Hematopoietic multipotent progenitor cell treated with erythropoietin and hydrocortisone succinate and interleukin-3 and kit ligand, for 8 days (in vitro differentiated cells): ENCODE results near the gene RAB32.
"Not testable (repeated sequence)": the region's sequence is repeated elsewhere in the genome, so short reads cannot be mapped to it uniquely, and the experiment has no call there.

Experiments used
- DNase-seq: peaks from one replicate; pipeline ENCODE4 v3.0.0-alpha.2; 2015

Gene RAB32

DNA sequence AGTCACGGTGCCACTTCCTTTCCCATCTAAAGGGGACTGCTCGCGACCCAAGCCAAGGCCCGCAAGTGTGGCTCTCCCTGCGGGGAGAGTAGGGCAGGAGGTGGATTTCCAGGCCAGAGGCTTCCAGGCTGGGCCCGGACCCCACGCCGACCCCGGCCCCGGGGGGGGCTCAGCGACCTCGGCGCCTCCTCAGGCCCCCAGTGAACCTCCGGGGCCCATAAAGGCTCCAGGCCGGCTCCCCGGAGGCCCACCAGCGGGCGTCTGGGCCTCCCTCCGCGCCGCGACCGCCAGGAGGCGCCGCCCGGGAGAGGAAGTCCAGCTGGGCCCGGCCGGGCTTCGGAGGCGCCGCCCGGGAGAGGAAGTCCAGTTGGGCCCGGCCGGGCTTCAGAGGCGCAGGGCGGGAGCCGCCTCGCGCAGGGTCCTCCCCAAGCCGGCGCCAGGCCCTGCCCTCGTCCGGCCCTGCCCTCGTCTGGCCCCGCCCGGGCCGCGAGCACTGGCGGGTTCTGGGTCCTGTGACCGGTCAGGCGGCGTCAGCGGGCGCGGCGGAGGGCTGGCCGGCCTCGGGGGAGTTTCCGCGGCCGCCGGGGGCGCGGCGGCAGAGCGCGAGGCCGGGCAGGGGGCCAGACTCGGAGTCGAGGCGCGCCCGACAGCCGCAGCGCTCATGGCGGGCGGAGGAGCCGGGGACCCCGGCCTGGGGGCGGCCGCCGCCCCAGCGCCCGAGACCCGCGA lies at the start of gene RAB32:
TSS of gene RAB32 (plus strand) at position 623 of the 729 bp plus-strand sequence. CDS start at position 662, 39 bp downstream.
- peak; percentile 72 for DNase-seq

DNA sequence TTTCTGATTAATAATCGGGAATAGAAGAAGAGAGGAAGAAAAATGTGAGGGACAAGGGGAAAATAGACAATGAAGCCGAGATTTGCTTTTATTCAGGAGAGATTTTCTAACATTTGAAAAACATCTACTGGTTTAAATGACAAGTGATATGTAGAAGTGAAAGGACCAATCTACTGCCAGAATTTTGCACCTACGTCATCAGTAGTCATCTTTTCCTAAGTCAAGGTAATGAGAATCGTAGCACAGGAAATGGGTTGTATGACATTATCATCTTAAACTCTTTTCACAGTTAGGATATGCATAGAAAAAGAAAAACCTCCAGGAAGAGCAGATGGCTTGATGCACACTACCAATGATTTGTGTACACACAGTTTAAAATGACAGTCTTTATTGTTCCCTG lies 45.3 kb upstream of the RAB32 start:
- DNase-seq, result no peak

DNA sequence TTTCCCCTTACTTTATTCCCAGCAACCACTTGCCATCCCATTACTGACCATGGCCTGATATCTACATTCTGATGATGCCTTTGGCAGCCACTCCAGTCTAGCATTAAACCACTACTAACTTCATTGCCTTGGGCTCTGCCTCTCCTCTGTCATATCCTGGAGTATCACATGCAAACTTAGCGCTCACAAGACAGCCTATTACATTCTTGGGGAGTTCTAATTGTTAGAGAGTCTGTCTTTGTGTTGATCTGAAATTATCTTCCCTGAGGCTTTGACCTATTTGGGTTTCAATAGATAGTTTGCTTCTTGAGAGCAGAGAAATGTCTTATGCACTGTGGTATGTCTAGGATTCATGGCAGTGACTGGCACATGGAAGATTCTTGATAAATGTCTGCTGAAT lies 40.5 kb upstream of the RAB32 start:
- DNase-seq, result no peak

DNA sequence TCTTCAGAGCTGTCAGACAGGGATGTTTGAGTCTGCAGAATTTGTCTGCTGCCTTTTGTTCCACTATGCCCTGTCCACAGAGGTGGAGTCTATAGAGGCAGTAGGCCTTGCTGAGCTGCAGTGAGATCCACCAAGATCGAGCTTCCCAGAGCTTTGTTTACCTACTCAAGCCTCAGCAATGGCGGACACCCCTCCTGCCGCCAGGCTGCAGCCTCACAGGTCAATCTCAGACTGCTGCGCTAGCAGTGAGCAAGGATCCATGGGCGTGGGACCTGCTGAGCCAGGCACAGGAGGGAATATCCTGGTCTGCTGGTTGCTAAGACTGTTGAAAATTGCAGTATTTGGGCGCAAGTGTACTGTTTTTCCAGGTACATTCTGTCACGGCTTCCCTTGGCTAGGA lies 28.4 kb upstream of the RAB32 start:
- DNase-seq, result no peak

DNA sequence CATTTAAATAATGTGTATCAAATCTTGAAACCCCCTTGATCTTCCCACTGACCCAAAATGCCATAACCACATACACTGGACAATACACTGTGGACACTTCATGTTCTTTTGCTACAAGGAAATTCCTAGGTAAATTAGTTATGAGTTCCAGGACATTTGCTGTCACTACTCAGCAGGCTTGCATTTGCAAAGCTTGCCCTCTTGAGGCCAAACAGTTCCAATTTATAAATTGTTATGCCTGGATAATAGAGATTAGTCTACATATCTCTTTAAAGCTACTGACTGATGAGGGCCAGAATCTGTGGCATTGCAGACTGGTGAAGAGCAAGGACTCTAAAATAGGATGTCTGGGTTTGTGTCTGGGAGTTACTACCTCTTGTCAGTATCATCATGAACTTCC lies 17.4 kb upstream of the RAB32 start:
- DNase-seq, result no peak

DNA sequence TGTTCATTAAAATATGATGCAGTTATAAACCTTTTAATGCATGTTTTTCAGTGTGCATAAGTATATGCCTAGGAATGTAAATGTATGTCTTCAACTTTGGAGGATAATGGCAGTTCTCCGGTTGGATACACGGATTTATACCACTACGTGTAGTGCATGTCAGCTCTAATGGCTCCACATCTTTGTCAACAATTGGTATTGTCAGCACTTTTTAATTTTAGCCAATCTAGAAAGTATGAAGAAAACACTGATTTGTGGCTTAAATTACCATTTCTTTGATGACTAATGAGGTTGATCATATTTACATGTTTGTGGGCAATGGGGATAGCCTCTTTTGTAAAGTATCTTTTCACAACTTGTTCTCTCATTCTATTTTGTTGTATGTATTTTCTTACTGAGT lies 10.9 kb upstream of the RAB32 start:
- no peak for DNase-seq

DNA sequence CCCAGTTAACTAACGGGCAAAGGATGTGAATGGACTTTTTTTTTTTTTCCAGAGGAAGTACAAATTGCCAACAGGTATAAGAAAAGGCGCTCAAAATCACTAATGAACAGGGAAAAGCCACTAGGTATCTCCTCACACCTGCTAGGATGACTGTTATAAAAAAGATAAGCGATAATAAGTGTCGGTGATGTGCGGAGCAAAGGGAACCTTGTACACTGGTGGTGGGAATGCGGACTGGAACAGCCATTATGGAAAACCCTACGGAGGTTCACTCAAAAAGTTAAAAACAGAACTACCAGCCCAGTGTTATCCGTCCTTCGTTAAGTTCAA lies 787 bp upstream of the RAB32 start:
- DNase-seq, result no peak

DNA sequence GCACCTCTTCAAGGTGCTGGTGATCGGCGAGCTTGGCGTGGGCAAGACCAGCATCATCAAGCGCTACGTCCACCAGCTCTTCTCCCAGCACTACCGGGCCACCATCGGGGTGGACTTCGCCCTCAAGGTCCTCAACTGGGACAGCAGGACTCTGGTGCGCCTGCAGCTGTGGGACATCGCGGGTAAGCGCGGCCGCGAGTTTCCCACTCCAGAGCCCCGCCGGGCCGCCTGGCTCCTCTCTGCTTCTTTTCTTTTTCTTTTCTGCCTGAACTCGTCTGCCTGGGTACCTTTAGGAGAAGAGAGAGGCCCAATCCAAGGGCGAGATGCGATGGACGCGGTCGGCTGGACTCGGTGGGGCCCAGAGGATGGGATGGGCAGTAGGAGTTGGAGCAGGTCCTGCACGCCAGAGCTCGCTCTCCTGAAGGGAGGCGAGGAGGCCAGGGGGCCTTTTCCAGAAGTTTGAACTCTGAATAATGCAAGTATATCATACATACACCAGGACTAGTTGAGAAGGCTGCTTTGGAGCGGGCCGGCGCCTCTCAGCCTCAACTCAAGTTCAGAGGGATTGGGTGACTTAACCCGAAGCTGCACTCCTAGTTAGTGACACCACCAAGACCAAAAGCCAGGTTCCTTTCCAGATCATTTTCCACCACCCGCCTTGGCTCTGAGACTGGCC lies 445 bp downstream of the RAB32 start:
- DNase-seq, result peak; percentile 12

DNA sequence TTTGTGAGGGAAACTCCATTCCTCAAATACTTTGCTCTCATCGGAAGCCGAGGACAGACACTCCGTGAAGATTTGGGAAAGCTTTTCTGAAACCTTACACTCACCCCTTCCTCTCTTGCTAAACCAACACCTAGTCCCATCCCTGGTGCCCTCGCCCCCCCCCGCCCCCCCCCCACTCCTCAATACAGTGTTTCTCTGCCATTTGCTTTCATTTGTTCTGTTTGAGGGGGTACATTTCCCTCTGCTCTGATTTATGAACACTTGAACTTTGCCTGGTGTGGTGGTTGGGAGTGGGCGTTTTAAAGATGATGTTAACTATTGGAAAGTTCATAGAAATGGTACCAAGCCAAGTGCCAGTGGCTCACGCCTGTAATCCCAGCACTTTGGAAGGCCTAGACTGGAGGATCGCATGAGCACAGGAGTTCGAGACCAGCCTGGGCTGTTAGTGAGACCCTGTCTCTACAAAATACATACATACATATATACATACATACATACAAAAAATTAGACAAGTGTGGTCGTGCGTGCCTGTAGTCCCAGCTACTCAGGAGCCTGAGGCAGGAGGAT lies 1.1 kb downstream of the RAB32 start:
- DNase-seq, result no peak

DNA sequence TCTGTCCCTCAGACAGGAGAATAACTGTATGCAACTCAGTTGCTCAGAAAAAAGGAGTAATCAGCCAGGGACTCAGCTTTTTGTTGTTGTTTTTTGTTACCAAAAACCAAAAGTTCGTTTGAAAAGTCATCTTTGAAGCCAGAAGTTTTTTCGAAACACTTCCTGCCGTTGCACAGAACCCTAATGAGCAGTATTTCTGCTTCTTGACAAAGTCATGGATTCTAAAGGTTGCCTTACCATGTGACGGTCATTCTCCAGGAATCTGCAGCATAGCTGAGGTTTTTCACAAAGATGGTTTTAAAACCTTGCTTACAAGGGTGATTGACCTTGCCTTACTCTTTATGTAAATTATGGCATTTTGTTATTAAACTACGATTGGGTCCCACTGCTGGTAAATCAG lies 1.9 kb downstream of the RAB32 start:
- no peak for DNase-seq

DNA sequence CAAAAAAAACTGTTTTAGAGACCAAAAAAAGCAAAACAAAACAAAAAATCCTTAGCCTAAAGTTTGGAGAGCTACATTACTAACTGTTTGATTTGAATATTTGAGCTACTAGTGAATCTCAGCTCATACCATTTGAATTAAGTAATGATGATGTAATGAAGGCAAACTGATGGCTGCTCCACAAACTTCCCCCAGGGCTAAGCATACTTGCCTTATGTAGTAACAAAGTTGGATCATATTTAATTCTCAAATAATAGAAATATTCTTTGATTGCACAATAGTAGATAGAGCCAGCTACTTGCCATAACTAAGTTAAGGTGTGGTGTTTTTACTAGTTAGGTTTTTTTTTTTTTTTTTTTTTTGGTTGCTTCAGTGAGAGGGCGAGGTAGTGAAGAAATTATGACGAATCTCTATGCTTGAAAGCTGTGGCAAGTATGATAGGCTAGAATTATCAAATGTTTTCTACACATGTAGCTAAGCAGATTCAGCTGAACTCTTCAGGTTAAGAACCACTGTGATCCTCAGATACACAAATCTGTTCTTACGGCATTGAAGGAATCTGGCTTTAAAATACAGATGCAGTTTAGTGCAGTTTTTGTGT lies 2.9 kb downstream of the RAB32 start:
- DNase-seq, result no peak

DNA sequence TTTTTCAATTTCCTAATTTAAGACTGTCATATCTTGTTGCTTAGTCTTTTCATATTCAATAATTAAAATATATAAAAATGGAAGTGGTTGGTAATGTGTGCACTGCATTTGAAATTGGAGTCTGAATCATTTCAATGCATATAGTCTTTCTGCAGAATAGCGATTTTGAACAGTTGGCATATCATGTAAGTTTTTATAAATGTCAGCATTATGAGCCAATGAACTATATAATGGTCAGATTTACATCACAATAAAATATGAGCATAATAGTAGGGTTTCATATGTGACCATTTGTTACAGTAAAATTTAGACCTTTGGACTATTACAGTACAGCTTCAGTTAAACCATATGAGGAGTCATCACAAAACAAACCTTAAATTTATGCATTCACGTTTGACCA lies 4.3 kb downstream of the RAB32 start:
- no peak for DNase-seq

DNA sequence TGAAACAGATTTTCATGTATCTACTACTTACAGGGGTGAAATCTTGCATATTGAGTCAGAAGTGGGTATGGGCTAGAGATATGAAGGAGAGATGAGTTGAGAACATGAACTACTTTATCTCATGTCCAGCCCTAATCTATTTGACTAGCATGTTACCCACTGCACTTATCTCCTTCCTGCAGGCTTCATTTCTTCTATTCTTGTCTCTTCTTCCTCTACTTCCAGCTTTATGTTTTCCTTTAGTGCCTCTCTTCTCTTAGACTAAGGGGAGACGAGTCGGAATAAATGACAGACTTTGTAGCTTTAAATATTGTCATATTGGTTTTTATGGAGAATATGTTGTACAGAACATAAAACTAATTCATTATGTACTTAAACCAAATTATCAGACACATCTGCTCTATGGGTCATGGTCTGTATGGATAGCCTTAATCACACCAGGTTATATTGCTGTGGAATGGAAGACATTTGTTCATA lies 5.3 kb downstream of the RAB32 start:
- DNase-seq, result peak; percentile 76

DNA sequence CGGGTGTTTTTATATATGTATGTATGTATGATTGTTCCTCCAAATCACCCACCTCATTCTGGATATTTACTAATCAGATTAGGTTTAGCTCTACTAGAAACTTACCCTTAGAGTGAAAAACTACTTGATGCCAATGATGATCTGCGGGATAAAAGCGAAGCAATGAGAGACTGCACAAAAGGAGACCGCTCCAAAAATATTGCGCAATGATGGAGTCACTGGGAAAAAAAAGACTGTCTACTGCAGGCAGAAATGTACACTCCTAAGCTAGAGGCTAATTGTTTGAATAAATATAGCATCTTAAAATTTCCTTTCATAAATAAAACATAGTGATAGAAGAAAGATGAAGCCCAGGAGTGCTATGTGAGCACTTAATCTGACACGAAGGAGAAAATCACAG lies 7.3 kb downstream of the RAB32 start:
- DNase-seq, result no peak

DNA sequence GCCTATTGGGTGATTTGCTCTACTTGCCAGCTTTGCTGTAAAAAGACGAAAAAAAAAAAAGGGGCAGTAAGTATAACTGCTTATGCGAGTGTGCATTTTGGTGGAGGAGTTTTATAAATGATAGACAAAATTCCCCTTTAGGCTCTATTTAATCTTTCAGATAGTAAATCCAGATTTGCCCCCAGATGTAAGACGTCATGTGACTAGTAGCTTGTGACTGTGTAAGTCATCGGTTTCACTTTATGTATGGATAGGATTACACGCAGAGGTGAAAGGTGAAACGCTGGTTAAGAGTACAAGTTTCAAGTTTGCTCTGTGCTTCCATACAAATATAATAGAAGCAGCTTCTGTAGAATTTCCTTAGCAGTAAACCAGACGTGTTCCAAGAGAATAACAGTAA lies 7.9 kb downstream of the RAB32 start:
- DNase-seq, result no peak

DNA sequence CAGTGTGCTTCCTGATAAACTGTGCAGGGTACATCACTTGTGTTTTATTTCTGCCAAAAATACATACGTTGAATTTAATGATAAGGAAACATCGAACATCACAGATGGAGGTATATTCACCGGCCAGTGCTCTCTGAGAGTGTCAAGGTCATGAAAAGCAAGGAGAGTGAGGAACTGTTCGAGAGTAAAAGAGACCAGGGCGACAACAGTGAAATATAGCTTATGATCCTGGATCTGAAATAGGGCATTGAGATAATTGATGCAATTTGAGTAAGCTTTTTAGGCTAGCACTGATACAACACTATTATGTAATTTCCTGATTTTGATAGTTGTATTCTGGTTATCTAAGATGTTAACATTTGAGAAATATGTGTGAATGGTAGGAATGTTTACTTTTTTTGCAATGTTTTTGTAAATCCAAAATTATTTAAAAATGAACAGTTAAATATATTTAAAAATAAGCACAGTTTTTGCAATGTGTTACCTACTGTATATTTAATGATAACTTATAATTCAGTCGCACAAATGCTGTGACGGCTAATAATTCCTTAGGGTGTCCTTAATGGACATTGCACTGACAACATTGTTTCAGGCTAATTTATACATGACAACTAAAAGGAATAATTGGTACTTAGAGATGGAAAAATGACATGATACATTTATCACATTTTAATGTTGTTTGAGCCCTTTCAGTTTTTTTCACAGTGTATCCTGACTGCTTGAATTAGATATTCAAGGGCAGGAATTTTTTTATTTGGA lies 9.9 kb downstream of the RAB32 start:
- no peak for DNase-seq

DNA sequence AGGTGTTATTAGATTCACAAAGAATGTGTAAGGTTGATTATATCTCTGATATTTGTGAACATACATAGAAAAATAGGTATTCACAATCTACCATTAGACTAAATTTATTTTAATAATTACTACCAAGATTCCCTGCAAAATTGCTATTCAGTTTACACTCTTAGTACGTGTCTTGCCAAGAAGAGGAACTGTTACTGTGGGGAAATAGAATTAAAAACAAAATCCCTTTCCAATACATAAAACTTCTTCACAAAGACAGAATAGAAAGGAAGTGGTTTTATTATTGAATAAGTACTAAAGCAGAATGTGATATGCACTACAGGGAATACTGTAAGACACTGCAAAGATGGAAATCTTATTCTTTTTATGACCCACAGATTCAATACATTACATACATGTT lies 17.0 kb downstream of the RAB32 start:
- DNase-seq, result no peak

DNA sequence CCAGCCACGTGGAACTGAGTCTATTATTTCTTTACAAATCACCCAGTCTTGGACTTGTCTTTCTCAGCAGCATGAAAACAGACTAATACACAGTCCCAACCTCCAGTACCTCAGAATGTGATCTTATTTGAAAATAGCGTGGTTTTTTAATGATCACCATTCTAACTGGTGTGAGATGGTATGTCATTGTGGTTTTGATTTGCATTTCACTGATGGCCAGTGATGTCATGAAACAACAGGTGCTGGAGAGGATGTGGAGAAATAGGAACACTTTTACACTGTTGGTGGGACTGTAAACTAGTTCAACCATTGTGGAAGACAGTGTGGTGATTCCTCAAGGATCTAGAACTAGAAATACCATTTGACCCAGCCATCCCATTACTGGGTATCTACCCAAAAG lies 23.0 kb downstream of the RAB32 start:
- DNase-seq, result not testable (repeated sequence)

DNA sequence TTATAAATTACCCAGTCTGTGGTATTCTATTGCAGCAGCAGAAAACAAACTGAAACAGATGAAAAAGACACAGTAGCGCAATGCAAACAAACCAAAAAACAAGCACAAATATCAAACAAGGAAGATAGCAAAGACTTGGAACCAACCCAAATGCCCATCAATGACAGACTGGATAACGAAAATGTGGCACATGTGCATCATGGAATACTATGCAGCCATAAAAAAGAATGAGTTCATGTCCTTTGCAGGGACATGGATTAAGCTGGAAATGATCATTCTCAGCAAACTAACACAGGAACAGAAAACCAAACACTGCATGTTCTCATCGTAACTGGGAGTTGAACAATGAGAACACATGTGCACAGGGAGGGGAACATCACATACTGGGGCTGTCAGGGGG lies 25.0 kb downstream of the RAB32 start:
- DNase-seq, result not testable (repeated sequence)

DNA sequence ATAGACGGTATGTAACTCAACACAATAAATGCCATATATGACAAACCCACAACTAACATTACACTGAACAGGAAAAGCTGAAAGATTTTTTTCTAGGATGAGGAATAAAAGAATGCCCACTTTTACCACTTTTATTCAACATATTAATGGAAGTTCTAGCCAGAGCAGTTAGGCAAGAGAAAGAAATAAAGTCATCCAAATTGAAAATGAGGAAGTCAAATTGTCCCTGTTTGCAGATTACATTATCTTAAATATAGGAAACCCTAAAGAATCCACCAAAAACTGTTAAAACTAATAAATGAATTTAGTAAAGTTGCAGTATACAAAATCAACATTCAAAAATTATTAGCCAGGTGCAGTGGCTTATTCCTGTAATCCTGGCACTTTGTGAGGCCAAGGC lies 30.6 kb downstream of the RAB32 start:
- DNase-seq, result no peak

DNA sequence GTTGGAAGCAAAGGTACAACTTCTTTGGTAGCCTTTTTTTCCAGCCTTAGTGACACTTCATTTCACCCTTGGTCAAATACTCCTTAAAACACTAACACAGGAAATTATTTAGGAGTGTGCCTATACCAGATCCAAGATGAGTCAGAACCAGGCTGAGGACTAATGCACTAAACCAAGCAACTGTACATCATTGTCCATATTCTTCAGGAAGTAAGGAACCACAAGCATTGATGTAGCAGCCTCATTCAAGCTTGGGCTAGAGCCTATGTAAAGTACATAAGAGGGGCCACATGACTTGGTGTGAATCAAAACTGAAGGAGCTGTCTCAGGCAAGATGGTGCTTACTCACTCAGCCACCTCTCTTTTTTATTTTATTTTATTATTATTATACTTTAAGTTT lies 34.4 kb downstream of the RAB32 start:
- no peak for DNase-seq

DNA sequence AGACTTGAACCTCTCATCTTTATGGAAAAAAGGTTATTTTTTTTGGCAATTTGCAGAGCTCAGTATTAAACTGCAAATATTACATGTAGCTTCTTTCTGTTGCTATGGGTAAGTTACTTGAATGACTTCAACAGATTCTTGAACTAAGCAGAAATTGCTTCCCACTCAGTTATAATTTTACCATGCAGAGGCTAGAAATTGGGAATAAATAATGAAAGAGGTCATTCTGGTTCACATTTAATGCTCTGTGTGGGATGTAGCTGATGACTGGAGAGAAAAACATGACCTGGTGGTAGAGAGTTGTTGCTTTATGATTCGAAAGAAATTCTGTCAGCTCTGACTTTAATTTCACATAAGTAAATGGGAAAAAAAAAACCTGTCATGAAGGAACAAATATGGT lies 38.3 kb downstream of the RAB32 start:
- no peak for DNase-seq

DNA sequence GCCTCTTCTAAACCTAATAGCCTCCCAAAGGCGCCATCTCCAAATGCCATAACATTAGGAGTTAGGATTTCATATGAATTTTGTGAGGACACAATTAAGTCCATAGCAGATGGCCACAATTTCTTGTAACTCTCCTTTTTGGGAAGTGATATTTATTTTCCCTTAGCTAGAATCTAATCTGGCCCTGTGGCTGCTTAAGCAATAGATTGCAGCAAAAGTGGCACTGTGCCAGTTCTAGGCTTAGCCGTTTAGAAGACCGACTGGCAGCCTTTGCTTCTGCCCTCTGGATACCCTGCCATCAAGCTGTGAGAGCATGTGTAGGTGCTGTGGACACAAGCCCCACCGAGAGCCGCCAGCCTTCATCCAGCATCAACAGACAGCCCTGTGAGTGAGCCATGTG lies 39.2 kb downstream of the RAB32 start:
- peak; percentile 35 for DNase-seq
